Caco-2 (cell line): ENCODE results near the gene HS6ST2. TPM values are rescaled to one million over a fixed set of nuclear protein-coding genes. Genes with fewer than 3 reads are reported as not detected.
A peak's percentile ranks its signal among the peaks of the same experiment; 100 is the strongest.

Experiments used
- BruUV-seq: library from RNA; stranded (reverse); fragments of 400-500 nt; replicated peaks from 2 replicates; lab custom pipeline; 2021; lab: Mats Ljungman, UMichigan
- CTCF ChIA-PET: fragments of 300-600 bp; sonication (Branson Sonifier 250); formaldehyde crosslinking; loops from one replicate; lab custom pipeline; 2022; ENCODE audit warnings: antibody characterized with exemption; lab: Charles Lee
- POLR2A ChIA-PET: fragments of 300-600 bp; sonication (Branson Sonifier 250); formaldehyde crosslinking; loops from one replicate; lab custom pipeline; 2022; ENCODE audit warnings: antibody characterized with exemption; lab: Charles Lee
- DNase-seq, 2 experiments: peaks; one replicate each; pipeline versions ENCODE4 v3.0.0 to v3.0.0-alpha.2; 2020 to 2022
- H3K27me3 ChIP-seq: replicated peaks from 2 replicates; pipeline ENCODE4 v1.6.0; 2011; ENCODE audit warnings: low read length; ENCODE audit not compliant: control insufficient read depth, insufficient read depth
- H3K36me3 ChIP-seq: 2 replicates; pipeline ENCODE4 v1.5.1; 2011; ENCODE audit warnings: low read length; ENCODE audit not compliant: control insufficient read depth, insufficient read depth
- H3K4me1 ChIP-seq: fragments of 250-450 bp; sonication (Bioruptor Pico); 2 replicates; pipeline ENCODE4 v1.5.1; 2020; ENCODE audit warnings: mild to moderate bottlenecking
- H3K4me3 ChIP-seq: 2 replicates; pipeline ENCODE4 v1.5.1; 2011; ENCODE audit warnings: low read depth, mild to moderate bottlenecking, control low read depth, low read length
- H3K9me3 ChIP-seq: fragments of 250-450 bp; sonication (Bioruptor Pico); 2 replicates; pipeline ENCODE4 v1.5.1; 2020; ENCODE audit warnings: mild to moderate bottlenecking, moderate library complexity
- H3K27ac Mint-ChIP-seq: one replicate; pipeline ENCODE4 v1.8.0; 2022; ENCODE audit warnings: mixed read lengths; ENCODE audit not compliant: unreplicated experiment
- H3K27me3 Mint-ChIP-seq: one replicate; pipeline ENCODE4 v1.8.0; 2022; ENCODE audit warnings: mixed read lengths; ENCODE audit not compliant: insufficient read depth, unreplicated experiment
- H3K36me3 Mint-ChIP-seq: one replicate; pipeline ENCODE4 v1.8.0; 2022; ENCODE audit warnings: mild to moderate bottlenecking, mixed read lengths; ENCODE audit not compliant: insufficient read depth, unreplicated experiment
- H3K4me1 Mint-ChIP-seq: one replicate; pipeline ENCODE4 v1.8.0; 2022; ENCODE audit warnings: low read depth, mixed read lengths; ENCODE audit not compliant: unreplicated experiment
- H3K4me3 Mint-ChIP-seq: one replicate; pipeline ENCODE4 v1.8.0; 2022; ENCODE audit warnings: mild to moderate bottlenecking, moderate library complexity, mixed read lengths; ENCODE audit not compliant: unreplicated experiment
- H3K9me3 Mint-ChIP-seq: one replicate; pipeline ENCODE4 v1.8.0; 2022; ENCODE audit warnings: mixed read lengths; ENCODE audit not compliant: unreplicated experiment
- intact Hi-C: fragments of 100-400 bp; cut with micrococcal nuclease; formaldehyde crosslinking; loops from one replicate; pipeline ENCODE4 v1.10.0; 2022; ENCODE audit not compliant: unreplicated experiment
- total RNA-seq: library from RNA; stranded (reverse); gene quantifications from 2 replicates; pipeline ENCODE4 v1.2.3, GENCODE V29; 2022
- TF ChIP-seq, protein P1 (sequence below), 2 experiments: fragments of 200-600 bp in 1 of 2; IDR thresholded peaks; 1 replicate in 1 of 2; 2 replicates in 1 of 2; pipeline versions ENCODE4 v1.5.1 to v1.8.0; 2011 to 2022; ENCODE audit warnings: antibody characterized with exemption in 1 of 2, control low read depth in 1 of 2, inconsistent platforms in 1 of 2, low read depth in 1 of 2, low read length in 1 of 2, mild to moderate bottlenecking in 1 of 2, moderate library complexity in 1 of 2; ENCODE audit not compliant: insufficient read depth in 1 of 2, severe bottlenecking in 1 of 2, unreplicated experiment in 1 of 2

The HS6ST2 gene
- total RNA-seq, 1 experiment from 2014 or later, result 34.9 TPM

DNA sequence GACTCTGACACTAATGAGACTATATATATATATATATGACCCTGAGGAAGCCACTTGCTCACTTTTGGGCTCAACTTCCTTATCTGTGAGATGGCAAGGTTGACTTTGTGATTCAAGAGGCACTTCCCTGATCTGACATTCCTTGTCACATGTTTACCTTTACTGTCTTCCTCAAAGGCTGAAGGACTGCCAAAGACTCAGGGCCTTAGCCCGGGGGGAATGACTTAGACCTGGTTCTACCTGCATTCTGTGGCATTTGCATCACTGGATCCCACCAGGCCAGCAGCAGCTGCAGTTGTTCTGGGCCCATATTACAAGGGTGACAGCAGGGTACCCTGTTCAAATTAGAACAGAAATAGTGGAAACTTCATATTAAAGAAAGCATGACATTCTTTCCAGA, 3.1 kb upstream of the HS6ST2 start:
- H3K4me3 Mint-ChIP-seq, result no peak overlapping the region
- H3K27me3 Mint-ChIP-seq, result no peaks in the 10 kb centered on the region
- Histone ChIP-seq H3K4me3 (no peak overlapping the region), H3K4me1 (no peaks in the 10 kb centered on the region), H3K36me3 (no peaks in the 10 kb centered on the region), H3K27me3 (no peaks in the 10 kb centered on the region), H3K9me3 (no peaks in the 10 kb centered on the region)
- DNase-seq, result no peak
- no peaks in the 10 kb centered on the region for H3K36me3 Mint-ChIP-seq
- CTCF ChIA-PET, result no interaction called here
- no peaks in the 10 kb centered on the region for H3K4me1 Mint-ChIP-seq
- TF ChIP-seq, protein P1, sequence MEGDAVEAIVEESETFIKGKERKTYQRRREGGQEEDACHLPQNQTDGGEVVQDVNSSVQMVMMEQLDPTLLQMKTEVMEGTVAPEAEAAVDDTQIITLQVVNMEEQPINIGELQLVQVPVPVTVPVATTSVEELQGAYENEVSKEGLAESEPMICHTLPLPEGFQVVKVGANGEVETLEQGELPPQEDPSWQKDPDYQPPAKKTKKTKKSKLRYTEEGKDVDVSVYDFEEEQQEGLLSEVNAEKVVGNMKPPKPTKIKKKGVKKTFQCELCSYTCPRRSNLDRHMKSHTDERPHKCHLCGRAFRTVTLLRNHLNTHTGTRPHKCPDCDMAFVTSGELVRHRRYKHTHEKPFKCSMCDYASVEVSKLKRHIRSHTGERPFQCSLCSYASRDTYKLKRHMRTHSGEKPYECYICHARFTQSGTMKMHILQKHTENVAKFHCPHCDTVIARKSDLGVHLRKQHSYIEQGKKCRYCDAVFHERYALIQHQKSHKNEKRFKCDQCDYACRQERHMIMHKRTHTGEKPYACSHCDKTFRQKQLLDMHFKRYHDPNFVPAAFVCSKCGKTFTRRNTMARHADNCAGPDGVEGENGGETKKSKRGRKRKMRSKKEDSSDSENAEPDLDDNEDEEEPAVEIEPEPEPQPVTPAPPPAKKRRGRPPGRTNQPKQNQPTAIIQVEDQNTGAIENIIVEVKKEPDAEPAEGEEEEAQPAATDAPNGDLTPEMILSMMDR (IDR thresholded peaks at IDR 0.05; ENCODE audit: insufficient read depth in 1 of 2, low read depth in 1 of 2, low read length in 1 of 2, severe bottlenecking in 1 of 2, unreplicated experiment in 1 of 2), result no peak
- intact Hi-C loops, result no loop called here
- POLR2A ChIA-PET, result no interaction called here
- H3K9me3 Mint-ChIP-seq, result no peaks in the 10 kb centered on the region
- BruUV-seq, result no TSS peak
- H3K27ac Mint-ChIP-seq, result no peak overlapping the region

DNA sequence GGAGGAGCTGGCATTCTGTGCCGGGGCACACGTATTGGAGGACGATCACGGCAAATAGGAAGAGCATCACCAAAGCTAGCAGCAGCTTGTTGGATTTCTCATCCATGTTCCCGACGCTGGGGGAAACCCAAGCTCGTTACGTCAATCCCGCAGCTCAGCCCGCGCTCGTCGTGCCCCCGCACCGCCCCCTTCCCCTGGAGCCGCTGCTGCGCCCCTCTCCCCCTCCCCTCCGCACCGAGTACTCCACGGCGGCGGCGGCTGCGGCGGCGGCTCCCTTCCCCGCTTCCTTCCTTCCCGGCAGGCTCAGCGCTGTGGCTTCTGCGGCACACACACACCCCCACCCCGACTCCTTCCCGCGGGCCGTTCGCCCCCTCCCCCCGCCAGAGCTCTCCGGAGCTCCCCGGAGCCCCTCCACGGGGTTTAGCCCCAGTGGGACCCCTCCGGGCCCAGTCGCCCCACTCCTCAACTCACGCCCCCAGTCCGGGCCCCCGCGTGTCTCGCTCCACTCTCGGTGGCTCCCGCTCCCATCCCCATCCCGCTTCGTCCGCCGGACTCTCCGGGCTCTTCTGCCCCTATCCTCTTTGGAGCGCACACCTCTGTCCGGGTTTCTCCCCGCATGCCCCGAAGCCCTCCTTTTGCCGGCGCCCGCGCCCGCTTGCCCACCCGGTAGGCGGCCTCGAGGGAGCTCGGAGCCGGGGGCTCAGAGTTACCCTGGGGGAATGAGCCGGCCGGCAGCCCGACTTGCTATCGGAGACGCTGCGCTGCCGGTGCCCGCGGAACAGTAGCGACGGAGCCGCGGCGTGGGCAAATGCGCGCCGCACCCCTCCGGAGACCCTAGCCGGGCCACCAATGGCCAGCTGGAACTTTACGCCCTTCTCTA, 978 bp downstream of the HS6ST2 start:
- H3K27me3 Mint-ChIP-seq, result no peaks in the 10 kb centered on the region
- Histone ChIP-seq H3K9me3 (no peaks in the 10 kb centered on the region), H3K4me1 (peaks cover 25% of the 10 kb centered on the region), H3K36me3 (no peaks in the 10 kb centered on the region), H3K27me3 (no peaks in the 10 kb centered on the region), H3K4me3 (peak overlapping the region; percentile 74)
- CTCF ChIA-PET, result interaction anchor here (1.0 kb wide), 1 partner anchor 8 kb away, joined by 10 read pairs; no protein-coding TSS in a partner anchor
- TF ChIP-seq, protein P1 (IDR thresholded peaks at IDR 0.05; ENCODE audit: insufficient read depth in 1 of 2, low read depth in 1 of 2, low read length in 1 of 2, severe bottlenecking in 1 of 2, unreplicated experiment in 1 of 2), result no peak
- no TSS peak for BruUV-seq
- H3K9me3 Mint-ChIP-seq, result no peaks in the 10 kb centered on the region
- DNase-seq, result peak; percentile 42 to 62
- H3K36me3 Mint-ChIP-seq, result peaks cover 8% of the 10 kb centered on the region
- H3K4me3 Mint-ChIP-seq, result peak overlapping the region; percentile 86
- peaks cover 26% of the 10 kb centered on the region for H3K4me1 Mint-ChIP-seq
- peak overlapping the region; percentile 94 for H3K27ac Mint-ChIP-seq
- intact Hi-C loops, result no loop called here
- POLR2A ChIA-PET, result no interaction called here

DNA sequence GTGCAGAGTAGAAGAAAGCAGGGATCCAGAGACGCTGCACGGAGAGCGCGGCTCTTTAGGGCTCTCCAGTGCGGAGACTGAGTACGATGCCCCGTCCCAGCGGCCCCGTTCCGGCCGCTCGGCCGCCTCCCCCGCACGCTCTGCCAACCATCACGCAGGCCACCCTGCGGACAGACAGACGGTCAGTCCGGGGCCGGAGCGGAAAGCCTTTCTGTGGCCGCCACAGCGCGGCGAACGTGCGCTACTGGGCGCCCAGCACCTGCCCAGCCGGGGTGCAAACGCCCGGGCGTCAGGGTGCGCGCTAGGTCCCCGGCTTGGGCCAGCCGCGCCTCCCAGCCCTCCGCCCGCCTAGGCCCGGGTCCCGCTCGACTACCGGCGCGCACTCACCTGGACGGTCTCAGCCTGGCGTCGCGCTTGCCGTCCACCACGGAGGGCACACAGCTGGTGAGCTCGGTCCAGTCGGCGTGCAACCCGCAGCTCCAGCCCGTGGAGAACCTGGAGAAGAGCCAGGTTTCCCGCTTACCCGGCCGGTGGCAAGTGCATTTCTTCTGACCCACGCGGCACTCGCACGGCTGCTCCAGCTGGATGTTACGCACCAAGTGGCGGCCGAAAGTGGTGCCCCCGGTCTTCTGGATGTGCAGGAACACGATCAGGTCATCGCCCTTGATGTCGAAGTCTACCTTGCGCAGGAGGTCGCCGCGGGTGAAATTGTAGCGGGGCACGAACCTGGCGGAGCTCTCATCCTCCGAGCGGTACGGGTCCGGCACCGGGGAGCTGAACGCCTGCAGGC, 1.8 kb downstream of the HS6ST2 start:
- CTCF ChIA-PET, result no interaction called here
- no peaks in the 10 kb centered on the region for H3K27me3 Mint-ChIP-seq
- Histone ChIP-seq H3K4me1 (peaks cover 25% of the 10 kb centered on the region), H3K4me3 (peak overlapping the region; percentile 74), H3K27me3 (no peaks in the 10 kb centered on the region), H3K36me3 (no peaks in the 10 kb centered on the region), H3K9me3 (no peaks in the 10 kb centered on the region)
- H3K9me3 Mint-ChIP-seq, result no peaks in the 10 kb centered on the region
- H3K36me3 Mint-ChIP-seq, result peaks cover 8% of the 10 kb centered on the region
- intact Hi-C loops, result no loop called here
- no TSS peak for BruUV-seq
- peak overlapping the region; percentile 86 for H3K4me3 Mint-ChIP-seq
- TF ChIP-seq, protein P1 (IDR thresholded peaks at IDR 0.05; ENCODE audit: insufficient read depth in 1 of 2, low read depth in 1 of 2, low read length in 1 of 2, severe bottlenecking in 1 of 2, unreplicated experiment in 1 of 2), result no peak
- no peak overlapping the region for H3K27ac Mint-ChIP-seq
- POLR2A ChIA-PET, result no interaction called here
- peaks cover 26% of the 10 kb centered on the region for H3K4me1 Mint-ChIP-seq
- no peak for DNase-seq
